Measurements from ENCODE around the gene RELT. TPM values are rescaled to one million over a fixed set of nuclear protein-coding genes. Genes with fewer than 3 reads are reported as not detected.

RELT gene
- total RNA-seq, 1 experiment from 2014 or later = 2.3 TPM

DNA sequence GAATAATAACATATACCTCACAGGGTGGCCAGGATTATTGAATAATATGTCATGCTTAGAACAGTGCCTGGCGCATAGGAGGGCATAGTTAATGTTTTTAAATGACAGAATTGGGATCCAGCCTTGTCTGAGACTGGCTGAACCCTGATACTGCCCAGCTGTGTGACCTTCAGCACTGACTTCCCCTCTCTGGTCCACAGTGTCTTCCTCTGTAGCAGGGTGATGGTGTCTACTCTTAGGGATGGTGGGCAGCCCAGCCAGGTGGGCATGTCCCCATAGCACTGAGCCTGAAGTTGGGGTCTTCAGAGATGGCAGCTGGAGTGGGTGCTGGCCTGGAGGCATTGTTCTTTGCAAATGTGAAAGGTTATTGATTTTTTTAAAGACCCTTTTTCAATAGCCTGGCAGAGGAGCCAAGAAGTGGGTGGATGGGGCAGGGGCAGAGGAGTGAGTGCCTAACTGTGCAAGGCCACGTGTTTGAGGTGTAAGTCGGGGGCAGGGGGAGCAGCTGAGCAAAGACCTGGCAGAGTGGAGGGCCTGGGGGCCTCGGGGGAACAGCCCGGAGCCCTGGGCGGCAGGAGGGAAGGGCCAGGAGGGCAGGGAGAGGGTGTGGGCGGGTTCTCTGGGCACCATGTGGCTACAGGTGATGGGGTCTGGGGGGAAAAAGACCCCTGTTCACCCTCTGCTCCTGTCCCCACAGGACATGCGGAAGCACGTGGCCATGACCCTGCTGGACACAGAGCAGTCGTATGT, 29.8 kb upstream of the RELT start:
- DNase-seq (ENCODE audit: extremely low read depth, low read depth) = no peak

DNA sequence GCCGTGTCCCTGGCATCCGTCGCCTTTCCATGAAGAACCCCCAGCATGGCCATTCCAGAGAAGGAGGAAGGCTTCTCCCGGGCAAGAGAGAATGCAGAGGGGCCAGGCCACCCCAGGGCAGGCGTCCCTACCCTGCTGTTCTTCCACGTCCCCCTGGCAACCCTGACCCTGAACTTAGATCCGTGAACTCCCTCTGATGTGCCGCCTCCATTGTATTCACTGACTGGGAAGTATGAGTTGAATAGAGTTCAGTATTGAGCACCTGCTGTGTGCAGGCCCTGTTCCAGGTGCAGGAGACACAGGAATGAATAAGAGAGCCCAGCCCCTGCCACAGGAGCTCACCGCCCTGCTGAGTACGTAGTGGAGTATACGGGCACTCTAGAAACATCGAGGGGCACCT, 29.1 kb upstream of the RELT start:
- DNase-seq (ENCODE audit: extremely low read depth, low read depth) = no peak

DNA sequence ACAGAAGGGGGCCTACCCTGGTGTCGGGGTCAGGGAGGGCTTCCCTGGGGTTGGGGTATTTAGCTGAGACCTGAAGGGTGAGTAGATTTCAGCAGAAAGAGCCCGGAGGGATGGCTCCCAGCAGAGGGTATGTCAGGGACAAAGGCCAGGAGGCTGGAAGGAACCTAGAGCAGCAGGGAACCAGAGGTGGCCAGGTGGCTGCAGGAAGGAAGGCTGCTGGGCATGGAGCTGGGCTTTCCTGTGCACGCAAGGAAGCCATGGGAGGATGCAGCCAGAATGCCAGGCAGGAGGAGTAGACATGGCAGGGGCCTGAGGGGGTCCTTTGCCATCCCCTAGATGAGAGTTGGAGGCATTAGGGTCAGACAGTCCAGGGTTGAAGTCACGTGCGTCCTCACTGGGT, 27.4 kb upstream of the RELT start:
- no peak for DNase-seq (ENCODE audit: extremely low read depth, low read depth)

DNA sequence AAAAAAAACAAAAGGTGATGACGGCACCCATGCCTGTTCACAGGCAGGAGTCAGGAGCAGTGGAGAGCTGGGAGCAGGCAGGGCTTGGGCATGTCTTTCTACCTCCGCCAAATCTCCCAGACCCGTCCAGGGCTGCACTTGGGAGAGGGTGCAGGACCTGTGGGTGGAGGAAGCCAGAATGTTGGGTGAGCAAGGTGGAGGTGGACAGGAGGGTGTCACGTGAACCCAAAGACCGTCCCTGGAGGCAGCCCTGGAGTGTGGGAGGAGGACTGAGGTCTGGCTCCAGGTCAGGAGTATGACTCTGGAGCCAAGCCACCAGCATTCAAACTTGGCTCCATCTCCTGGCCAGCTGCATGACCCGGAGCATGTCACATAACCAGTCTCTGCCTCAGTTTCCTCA, 26.6 kb upstream of the RELT start:
- DNase-seq (ENCODE audit: extremely low read depth, low read depth) = no peak

DNA sequence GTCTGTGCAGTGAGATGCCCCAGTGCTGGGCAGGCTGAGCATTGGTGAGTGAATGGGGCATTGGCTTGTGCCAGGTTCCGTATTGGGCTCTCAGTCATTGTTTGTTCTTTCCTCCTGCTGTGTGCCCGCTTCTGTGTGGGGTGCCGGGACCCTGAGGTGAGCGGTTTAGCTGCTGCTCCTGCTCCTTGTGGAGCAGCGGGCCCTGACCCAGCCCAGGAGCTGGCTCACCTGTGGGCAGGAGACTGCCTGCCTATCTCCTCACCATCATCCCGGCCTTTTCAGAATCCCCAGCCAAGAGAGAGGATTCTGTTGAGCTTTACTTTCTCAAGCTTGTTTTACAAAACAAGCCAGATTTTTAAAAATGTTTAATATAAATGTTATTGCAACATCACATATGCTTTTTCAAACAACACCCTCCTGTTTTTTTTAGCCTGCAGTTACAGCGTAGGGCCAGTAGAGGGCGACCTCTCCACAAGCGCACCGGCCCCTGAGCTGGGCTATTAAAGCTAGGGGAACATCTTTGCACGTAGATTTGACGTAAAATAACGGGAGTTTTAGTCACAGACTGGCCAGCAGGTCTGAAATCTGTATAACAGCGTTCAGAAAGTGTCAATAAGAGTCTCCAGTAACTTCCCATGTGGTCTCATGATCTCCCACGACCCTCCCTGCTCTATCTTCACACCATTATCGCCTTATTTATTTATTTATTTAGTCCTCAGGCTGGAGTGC, 25.1 kb upstream of the RELT start:
- DNase-seq (ENCODE audit: extremely low read depth, low read depth) = peak; percentile 49

DNA sequence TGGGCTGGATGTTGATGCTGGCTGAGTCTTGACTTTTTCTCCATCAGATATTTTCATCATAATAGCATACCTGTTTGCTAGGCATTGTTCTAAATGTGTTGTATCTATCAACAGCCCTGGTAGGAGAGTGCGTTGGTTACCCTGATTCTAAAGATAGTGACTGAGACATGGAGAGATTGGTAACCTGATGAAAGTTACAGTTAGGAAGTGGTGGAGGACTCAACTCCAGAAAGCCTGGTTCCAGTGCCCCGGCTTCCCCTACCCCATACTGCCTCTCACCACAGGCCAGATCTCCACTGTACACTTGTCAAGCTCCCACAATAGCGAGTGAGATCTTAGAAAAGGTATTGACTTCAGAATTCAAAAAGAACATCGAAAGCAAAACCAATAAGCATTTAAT, 22.8 kb upstream of the RELT start:
- no peak for DNase-seq (ENCODE audit: extremely low read depth, low read depth)

DNA sequence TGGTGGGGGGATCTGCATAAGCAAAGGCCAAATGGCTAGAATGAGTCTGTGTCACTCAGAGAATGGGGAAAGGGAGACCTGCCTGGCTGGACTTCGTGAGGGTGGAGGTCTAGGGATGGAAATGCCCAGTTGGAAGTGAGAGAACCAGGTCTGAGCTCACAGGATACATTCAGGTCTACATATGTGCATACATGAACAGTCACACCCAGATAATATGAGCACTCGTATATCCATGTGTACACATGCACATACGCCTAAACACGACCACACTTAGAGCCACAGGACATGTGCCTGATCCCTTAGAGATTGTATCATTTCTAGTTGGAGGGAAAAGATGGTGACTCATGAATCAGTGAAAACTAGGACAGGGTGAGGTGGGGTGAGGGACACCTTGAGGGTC, 21.1 kb upstream of the RELT start:
- no peak for DNase-seq (ENCODE audit: extremely low read depth, low read depth)

DNA sequence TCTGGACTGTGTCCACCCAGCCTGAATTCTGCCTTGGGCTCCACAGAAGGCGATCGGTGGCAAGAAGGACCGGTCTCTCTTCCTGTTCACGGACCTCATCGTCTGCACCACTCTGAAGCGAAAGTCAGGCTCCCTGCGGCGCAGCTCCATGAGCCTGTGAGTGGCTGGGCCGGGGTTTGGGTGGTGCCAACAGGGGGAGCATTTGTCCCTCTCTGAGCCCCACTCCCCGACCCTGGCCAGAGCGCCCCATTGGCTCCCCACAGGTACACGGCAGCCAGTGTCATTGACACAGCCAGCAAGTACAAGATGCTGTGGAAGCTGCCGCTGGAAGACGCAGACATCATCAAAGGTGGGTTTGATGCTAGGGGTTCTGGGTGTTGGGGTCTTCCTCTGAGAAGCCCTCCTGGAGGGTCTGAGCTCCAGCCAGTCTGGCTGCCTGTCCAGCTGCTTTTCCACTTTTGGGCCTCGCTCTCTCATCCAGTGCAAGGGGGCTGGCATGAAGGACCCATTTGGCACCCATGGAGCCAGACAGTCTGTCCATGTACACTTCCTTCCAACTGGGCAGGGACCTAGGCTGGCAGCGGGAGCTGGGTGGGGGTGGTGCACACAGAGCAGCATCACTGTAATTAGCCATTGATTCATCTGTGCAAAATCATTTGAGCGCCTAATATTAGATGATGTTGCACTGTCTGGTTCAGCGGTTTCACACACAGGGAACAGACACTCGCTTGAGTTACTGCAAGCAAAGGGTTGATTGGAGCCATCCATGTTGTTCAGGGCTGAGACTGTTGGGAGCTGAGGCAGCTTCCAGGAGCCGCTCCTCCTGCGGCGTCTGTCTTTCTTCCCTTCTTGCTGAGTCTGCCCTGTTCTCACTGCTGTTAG, 19.0 kb upstream of the RELT start:
- no peak for DNase-seq (ENCODE audit: extremely low read depth, low read depth)

DNA sequence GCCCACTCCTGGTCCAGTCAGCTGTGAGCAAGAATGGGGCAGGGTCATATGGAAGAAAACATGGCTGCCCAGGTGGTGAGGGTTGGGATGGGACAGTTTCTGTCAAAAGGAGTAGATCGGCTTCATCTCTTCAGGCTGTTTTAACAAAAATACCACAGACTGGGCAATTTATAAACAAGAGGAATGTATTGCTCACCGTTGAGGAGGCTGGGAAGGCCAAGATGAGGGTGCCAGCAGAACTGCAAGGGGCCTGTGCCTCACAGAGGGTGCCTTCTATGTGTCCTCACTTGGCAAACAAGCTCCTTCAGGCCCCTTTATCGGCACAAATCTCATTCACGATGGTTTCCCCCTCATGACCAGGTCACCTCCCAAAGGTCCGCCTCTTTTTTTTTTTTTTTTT, 18.1 kb upstream of the RELT start:
- no peak for DNase-seq (ENCODE audit: extremely low read depth, low read depth)

DNA sequence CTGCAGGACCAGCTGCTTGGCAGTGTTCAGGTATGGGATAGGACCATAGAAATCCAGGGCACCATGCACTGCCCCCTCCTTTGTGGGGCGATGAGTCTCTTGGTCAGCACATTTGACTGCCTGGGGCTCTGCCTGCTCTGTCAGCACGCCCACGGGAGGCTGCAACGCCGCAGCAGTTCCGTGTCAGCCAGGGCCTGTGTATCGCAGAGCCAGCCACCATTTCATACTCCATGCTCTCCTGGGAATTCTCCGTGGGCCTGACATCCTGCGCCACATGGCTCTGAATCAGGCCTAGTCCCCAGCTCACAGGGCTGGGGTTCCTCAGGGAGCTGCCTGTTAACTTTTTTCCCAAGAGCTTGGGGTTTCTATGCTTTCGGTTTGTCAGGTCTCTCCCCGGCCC, 16.9 kb upstream of the RELT start:
- DNase-seq (ENCODE audit: extremely low read depth, low read depth) = no peak

DNA sequence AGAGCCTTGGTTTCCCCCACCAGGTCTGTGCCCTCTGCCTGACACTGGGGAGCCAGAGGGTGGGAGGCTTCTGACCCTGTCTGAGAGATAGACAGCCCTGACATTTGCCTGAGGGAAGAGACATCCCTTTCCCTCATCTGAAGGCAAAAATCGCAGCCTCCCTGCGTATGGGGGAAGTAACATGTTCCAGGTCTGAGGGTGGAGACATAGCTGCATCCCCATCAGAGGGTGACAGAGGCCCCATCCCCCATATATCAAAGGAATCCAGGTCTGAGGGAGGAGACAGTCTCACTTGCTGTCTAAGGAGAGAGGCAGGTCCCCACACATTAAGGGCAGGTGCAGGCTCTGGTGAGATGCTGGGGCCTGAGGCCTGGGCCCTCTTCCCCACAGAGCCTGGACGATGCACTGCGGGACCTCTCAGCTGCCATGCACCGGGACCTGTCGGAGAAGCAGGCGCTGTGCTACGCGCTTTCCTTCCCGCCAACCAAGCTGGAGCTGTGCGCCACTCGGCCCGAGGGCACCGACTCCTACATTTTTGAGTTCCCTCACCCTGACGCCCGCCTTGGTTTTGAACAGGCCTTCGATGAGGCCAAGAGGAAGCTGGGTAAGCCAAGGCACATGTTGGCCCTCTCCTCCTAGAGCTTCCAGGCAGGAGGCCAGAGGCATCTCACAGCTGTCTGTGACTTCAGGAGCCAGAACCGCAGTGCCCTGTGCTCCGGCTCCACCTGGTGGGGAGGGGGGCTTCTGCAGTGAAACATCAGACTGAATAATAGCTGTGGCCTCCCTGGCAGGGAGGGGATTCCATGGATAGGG, 16.1 kb upstream of the RELT start:
- DNase-seq (ENCODE audit: extremely low read depth, low read depth) = peak; percentile 6

DNA sequence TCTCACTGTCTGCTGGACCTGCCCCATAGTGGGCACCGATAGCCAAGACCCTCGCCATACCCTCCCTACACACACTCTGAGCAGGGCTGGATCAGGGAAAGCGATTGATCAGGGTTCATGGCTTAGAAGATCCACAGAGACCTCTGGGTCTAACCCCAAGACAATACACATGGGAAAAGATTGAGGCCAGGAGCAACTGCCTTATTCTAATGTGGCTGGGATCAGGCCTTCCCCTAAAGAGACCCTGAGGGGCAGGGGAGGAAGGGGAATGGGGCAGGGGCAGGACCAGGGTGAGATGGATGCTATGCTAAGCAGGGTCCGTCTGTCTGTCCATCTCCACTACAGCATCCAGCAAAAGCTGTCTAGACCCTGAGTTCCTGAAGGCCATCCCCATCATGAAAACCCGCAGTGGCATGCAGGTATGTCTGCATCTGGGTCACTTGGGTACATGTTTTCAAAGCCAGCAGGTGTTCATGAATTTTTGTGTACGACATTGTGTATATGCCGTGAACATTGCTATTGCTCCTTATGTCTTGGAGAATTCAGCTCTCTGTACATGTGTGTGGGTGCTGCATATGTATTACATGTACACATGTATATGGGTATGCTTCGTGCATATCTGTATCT, 15.3 kb upstream of the RELT start:
- DNase-seq (ENCODE audit: extremely low read depth, low read depth) = no peak

DNA sequence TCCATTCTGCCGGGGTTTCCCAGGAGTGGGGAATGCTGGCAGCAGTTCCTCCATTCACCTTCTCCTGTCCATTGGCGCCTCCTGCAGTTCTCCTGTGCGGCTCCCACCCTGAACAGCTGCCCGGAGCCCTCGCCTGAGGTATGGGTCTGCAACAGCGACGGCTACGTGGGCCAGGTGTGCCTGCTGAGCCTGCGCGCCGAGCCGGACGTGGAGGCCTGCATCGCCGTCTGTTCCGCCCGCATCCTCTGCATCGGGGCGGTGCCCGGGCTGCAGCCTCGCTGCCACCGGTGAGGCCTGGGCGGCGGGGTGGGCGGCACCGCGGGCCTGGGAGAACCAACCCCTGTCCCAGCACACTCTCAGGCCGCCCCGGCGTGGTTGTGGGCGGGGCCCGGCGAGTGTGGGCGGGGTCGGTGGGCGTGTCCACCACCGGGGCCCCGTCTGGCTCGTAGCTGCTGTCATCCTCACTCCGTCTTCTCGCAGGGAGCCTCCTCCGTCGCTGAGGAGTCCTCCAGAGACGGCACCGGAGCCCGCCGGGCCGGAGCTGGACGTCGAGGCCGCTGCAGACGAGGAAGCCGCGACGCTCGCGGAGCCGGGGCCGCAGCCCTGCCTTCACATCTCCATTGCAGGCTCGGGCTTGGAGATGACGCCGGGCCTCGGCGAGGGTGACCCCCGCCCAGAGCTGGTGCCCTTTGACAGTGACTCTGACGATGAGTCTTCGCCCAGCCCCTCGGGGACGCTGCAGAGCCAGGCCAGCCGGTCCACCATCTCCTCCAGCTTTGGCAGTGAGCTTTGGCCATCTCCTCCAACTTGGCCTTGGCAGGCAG, 14.0 kb upstream of the RELT start:
- no peak for DNase-seq (ENCODE audit: extremely low read depth, low read depth)

DNA sequence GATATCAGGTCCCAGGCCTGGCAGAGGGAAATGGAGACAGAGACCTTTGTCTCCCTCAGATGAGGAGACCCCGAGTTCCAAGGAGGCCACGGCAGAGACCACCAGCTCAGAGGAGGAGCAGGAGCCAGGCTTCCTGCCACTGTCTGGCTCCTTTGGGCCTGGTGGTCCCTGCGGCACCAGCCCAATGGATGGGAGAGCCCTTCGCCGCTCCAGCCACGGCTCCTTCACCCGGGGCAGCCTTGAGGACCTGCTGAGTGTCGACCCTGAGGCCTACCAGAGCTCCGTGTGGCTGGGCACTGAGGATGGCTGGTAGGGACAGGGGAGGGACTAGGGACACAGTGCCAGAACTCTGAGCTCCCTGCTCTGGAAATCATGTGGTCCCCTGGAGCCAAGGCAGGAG, 13.1 kb upstream of the RELT start:
- no peak for DNase-seq (ENCODE audit: extremely low read depth, low read depth)

DNA sequence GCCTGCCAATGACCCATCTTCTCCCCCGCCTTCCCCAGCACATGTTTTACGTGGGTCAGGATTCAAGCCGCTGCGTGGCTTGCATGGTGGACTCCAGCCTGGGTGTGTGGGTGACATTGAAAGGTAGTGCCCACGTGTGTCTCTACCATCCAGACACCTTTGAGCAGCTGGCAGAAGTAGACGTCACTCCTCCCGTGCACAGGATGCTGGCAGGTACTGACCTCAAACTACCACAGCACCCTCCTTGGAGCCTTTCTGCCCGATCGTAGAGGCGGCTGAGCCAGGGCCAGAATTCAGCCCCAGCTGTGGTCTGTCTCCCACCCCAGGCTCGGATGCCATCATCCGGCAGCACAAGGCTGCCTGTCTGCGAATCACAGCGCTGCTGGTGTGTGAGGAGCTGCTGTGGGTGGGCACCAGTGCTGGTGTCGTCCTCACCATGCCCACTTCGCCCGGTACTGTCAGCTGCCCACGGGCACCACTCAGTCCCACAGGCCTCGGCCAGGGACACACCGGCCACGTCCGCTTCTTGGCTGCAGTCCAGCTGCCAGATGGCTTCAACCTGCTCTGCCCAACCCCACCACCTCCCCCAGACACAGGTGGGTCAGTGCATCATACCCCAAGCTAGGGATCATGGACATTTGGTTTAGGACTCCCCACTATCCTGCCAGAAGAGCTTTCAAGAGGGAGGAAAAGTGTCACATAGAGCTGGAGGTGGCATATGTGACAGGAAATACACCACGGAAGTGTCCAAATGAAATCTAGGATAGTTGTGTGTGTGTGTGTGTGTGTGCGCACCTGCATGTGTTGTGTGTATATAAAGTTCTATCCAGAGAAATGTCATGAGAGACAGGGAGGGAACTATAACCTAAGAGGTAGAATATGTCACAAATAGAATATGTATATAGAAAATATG, 10.6 kb upstream of the RELT start:
- DNase-seq (ENCODE audit: extremely low read depth, low read depth) = no peak

DNA sequence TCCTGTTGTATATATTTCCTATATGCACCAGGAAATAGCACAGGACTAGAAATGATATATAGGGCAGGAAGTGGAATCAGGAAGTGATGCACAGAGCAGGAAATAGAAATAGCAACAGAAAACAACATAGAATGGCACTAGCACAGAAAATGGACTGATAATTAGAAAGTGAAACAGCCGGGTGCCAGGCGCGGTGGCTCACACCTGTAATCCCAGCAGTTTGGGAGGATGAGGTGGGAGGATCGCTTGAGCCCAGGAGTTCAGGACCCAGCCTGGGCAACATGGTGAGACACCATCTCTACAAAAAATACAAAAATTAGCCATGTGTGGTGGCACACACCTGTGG, 10.0 kb upstream of the RELT start:
- DNase-seq (ENCODE audit: extremely low read depth, low read depth) = no peak

DNA sequence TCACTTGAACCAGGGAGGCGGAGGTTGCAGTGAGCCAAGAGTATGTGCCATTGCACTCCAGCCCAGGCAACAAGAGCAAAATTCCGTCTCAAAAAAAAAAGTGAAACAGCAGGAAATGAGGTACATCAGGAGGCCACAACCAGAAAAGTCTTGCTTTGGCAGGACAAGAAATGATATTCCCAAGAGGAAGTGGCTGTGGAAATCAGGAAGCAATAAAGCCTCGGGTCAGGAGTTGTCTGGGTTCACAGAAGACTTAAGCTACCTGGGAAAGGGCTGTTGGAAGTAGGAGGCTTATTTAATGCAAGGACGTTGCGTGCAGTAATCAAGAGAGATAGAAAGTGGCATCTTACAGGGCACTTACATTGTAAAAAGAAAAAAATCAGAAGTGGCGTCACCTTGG, 9.2 kb upstream of the RELT start:
- DNase-seq (ENCODE audit: extremely low read depth, low read depth) = no peak

DNA sequence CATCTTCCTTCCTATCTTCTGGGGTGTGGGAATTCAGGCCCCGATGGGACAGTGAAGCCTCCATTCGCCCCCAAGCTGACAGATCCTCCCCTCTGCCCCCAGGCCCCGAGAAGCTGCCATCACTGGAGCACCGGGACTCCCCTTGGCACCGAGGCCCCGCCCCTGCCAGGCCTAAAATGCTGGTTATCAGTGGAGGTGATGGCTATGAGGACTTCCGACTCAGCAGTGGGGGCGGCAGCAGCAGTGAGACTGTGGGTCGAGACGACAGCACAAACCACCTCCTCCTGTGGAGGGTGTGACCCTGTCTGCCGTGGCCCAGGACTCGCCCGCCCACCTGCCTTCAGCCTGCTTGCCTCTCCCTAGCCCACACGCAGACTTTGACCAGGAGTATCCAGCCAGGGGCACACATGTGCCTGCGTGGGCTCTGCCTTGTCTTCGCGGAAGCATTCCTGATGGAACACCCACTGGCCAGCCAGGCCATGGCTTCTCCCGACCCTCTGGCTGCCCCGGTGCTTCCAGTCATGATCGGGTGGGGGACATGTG, 8.6 kb upstream of the RELT start:
- no peak for DNase-seq (ENCODE audit: extremely low read depth, low read depth)

Measured in NCI-H460 (cell line).